ENCODE measurements around the gene IMPA2.
"Not testable (repeated sequence)": the region's sequence is repeated elsewhere in the genome, so short reads cannot be mapped to it uniquely, and the experiment has no call there.

IMPA2 gene

DNA sequence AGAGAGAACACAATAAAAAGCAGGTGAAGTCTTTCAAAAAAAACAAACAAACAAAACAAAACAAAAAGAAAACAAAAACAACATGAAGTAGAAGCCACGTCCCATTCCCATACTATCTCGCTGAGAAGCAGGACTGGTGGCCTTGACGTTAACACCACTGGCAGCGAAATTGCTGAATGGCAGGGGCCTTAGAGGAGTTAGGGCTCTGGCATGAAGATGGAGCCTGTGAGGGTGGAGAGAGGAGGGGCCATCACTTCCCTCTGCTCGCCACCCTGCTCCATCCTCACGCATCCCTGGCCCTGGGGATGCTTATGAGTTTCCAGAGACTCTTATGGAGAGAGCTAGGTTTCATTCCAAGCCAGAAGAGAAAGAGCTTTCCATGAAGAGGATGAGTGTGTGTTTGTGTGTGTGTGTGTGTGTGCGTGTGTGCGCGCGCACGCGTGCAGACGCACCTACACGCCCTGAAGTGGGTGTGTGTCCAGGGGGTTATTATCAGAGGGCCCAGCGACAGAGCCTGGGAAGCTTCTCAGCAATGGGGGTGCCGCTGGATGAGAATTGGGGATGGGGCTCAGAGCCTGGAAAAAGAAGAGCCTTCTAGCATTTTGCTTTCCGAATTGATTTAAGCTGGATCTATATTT is 20.4 kb upstream of the IMPA2 start:
- TF ChIP-seq CTCF (IDR thresholded peaks at IDR 0.05; ENCODE audit: borderline replicate concordance, control extremely low read depth, extremely low read depth, insufficient read depth, missing control alignments), result no peak
- in situ Hi-C loops (cut with MboI; ENCODE audit: low sequenced_read_pairs, unreplicated experiment), result no loop called here
- DNase-seq (ENCODE audit: low spot score), result no peak

DNA sequence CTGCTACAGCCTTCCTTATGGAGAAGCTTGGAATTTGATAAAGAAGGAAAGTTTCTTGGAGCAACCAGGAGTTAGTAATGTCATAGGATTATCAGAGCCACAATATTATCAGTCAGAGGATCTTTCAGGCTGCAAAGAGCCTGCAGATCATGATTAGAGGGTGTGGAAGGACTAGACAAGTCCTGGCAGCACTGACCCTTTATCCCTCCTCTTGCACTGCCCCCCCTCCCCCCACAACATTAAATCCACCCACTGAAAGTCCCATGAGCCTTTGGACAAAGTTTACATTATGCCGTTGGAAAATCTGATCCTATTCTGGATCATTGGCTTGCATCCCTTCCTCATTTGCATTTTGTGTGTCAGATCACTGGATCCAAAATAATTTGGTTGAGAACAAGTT is 18.7 kb upstream of the IMPA2 start:
- TF ChIP-seq CTCF (IDR thresholded peaks at IDR 0.05; ENCODE audit: borderline replicate concordance, control extremely low read depth, extremely low read depth, insufficient read depth, missing control alignments), result no peak
- in situ Hi-C loops (cut with MboI; ENCODE audit: low sequenced_read_pairs, unreplicated experiment), result no loop called here
- DNase-seq (ENCODE audit: low spot score), result no peak

GRCh38 chr18:11963991-11964484 is 17.3 kb upstream of the IMPA2 start:
- in situ Hi-C loops (cut with MboI; ENCODE audit: low sequenced_read_pairs, unreplicated experiment), result no loop called here
- DNase-seq (ENCODE audit: low spot score), result no peak
- TF ChIP-seq CTCF (IDR thresholded peaks at IDR 0.05; ENCODE audit: borderline replicate concordance, control extremely low read depth, extremely low read depth, insufficient read depth, missing control alignments), result no peak

GRCh38 chr18:11969904-11970835 is 11.1 kb upstream of the IMPA2 start:
- no peak for DNase-seq (ENCODE audit: low spot score)
- in situ Hi-C loops (cut with MboI; ENCODE audit: low sequenced_read_pairs, unreplicated experiment), result no loop called here
- no peak for TF ChIP-seq CTCF (IDR thresholded peaks at IDR 0.05; ENCODE audit: borderline replicate concordance, control extremely low read depth, extremely low read depth, insufficient read depth, missing control alignments)

GRCh38 chr18:11970836-11971226 is 10.5 kb upstream of the IMPA2 start:
- in situ Hi-C loops (cut with MboI; ENCODE audit: low sequenced_read_pairs, unreplicated experiment), result not testable (repeated sequence)

GRCh38 chr18:11972371-11973174 is 8.7 kb upstream of the IMPA2 start:
- no peak for TF ChIP-seq CTCF (IDR thresholded peaks at IDR 0.05; ENCODE audit: borderline replicate concordance, control extremely low read depth, extremely low read depth, insufficient read depth, missing control alignments)
- no peak for DNase-seq (ENCODE audit: low spot score)
- in situ Hi-C loops (cut with MboI; ENCODE audit: low sequenced_read_pairs, unreplicated experiment), result no loop called here

More at GRCh38 chr18:11970836-11971226, 10.5 kb upstream of the IMPA2 start:
- not testable (repeated sequence) for DNase-seq (ENCODE audit: low spot score)

Measured in GM13976 (cell line).